LNCAP (cell line): Measurements from ENCODE around the gene NEDD4L.
A peak's percentile ranks its signal among the peaks of the same experiment; 100 is the strongest.

ENCODE experiments used
- CTCF ChIP-seq: fragments of 450-650 bp; IDR thresholded peaks from 2 replicates; pipeline ENCODE4 v1.5.1; 2017; ENCODE audit warnings: mild to moderate bottlenecking

NEDD4L gene

DNA sequence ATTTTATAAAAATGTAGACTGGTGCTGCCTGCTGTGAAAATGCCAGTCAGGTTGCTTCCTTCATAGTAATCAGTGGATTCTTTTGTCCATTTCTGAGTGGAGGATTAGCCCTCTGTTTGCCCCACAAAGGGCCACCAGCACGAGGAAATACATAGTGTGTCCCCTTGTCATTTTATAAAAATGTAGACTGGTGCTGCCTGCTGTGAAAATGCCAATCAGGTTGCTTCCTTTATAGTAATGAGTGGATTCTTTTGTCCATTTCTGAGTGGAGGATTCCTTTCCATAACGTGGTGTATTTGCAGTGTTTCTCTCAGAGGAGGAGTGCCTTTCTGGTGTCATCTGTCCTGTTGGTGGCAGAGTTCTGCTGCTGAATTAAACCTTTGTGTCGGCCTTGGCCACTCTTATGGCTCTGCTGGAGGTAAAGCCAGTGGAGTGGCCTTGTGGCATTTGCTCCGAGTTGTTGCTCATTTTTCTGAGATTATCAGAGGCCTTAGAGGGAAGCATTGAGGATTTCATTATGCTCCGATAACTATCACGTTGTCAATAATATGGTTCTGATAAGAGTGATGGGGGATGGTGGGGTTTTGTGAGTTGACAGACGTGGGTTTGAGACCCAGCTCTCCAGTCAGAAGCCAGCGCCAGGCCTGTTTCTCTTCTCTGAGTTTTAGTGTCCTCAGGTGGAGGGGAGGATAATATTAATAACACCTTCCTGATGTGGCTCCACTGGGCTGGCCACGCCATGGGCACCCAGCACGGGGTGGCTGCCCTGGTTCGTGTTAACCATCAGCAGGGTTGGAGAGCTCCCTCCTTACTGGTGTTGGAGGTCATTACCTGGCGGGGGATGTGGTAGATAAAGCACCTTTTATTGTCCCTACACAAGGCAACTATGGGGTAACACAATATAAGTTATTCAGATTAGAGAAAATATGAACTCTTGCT, 96.6 kb downstream of the NEDD4L start:
- peak; percentile 56 for TF ChIP-seq CTCF

DNA sequence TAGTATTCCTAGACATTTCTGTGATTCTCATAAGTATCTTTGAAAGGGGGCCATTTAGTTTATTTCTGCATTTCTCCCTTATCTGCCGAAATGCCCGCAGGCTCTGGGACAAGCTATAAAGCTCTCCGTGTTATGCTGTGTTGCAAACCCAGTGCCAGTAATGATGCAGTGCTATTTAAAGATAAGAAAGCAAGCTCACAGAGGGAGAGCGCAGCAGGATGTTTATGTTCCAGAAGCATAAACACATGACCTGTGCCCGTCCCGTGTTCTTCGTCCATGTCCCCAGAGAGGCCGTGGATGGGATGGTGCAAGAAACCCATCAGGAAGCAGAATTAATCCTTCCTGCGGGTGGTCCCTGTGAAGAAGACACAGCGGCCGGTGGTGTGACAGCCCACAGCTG, 99.4 kb downstream of the NEDD4L start:
- TF ChIP-seq CTCF = no peak

GRCh38 chr18:58144106-58144505, 100.1 kb downstream of the NEDD4L start:
- TF ChIP-seq CTCF = no peak

GRCh38 chr18:58144671-58145285, 100.8 kb downstream of the NEDD4L start:
- TF ChIP-seq CTCF = no peak

DNA sequence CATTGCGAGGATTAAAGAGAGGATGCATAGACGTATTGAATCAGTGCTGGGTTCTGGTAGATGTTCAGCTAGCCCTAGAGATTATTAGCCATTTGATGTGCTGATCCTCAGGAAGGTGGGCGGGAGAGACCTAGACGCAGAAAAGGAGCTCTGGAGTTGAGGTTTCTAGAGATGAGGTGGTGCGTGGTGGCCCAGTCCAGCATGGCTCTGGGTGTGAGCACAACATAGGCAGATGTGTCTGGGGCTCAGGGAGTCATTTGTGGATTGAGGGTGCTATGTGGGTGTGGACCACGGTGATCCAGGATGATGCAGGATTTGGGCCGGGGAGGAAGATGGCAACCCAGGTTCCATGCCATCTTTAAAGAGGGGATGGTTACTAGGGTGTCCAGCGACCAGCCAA, 102.1 kb downstream of the NEDD4L start:
- no peak for TF ChIP-seq CTCF

- TF ChIP-seq CTCF = no peak
These were observed 105.0 kb downstream of the NEDD4L start for GRCh38 chr18:58148954-58149471.

DNA sequence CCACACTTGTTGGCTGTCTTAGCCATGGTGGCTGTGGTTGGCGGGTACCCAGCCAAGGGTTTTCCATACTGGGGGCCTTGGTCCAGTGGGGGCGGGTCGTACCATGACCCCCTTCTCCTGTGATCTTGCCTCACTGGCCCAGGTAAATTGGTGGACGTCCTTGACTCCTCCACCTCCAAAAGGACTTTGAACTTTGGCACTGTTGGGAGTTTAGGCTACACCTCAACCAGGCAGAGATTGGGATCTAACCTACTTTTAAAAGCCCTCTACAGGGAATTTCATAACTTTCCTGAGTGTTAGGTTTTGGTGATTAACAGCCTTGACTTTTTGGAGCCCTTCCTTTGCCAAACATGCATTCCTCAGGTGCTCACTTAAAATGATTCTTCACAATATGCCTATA, 106.7 kb downstream of the NEDD4L start:
- TF ChIP-seq CTCF = no peak
